ENCODE measurements around the gene TEX38. TPM values are rescaled to one million over a fixed set of nuclear protein-coding genes. Genes with fewer than 3 reads are reported as not detected.
"Not testable (repeated sequence)": the region's sequence is repeated elsewhere in the genome, so short reads cannot be mapped to it uniquely, and the experiment has no call there.

The TEX38 gene
- polyA plus RNA-seq, 1 experiment, result 0.07 TPM

- TF ChIP-seq CTCF (IDR thresholded peaks at IDR 0.05; ENCODE audit: insufficient read depth, low read depth, low read length), result peak; percentile 28; the same call in 1 of the 2 replicates
- Histone ChIP-seq H3K27me3 (ENCODE audit: control insufficient read depth, insufficient read depth, low read length) (no peaks in the 10 kb centered on the region), H3K36me3 (ENCODE audit: control insufficient read depth, insufficient read depth, low read length) (peaks cover 16% of the 10 kb centered on the region), H3K4me3 (ENCODE audit: low read depth, low read length) (no peak overlapping the region)
- no peak for DNase-seq (ENCODE audit: low read depth)
- CTCF ChIA-PET, result interaction anchor here (0.6 kb wide), 1 partner anchor 725 kb away, joined by 3 read pairs; no protein-coding TSS in a partner anchor
- POLR2A ChIA-PET, result no interaction called here
These were observed 20.5 kb downstream of the TEX38 start for GRCh38 chr1:46691997-46692790.

DNA sequence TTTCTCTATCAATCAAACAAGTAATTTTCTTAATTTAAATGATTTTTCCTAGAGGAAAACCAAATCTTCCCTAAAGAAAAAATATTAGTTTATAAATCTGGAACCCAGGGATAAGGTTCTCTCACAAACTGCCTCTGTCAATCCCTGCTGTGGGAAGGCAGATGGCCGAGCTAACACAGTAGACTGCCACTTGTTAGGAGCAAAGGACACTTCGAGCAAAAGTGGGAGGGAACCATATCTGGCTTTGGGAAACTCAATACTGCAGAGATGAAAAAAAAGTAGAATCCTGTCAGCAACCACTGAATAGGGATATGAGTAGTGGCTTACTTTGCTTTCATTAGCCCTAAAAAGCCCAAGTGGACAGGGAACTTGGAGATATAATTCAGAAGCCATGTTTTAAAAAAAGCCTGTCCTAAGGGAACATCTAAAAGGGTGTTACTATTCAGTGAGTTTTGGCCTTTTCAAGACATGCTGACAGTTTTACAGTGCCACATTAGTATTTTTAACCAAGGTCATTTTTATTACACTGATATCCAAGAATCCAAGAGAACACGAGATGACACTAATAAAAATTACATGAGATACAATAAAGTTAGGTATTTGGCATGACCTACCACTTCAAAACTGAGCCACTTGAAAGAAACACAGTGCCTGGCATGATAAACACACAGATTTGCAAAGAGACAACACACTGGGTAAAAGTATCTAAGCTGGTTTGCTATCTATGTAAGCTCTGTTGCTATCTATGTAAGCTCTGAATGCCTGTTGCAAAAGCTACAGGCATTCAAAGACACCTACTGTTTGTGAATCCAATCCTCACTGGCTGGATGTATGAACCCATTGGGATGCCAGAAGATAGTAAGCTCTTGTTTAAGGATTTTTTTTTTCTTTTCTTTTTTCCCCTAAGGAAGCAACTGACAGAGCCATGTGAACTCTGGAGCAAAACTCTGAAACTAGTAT lies 21.4 kb downstream of the TEX38 start:
- H3K4me3 ChIP-seq (ENCODE audit: low read depth, low read length), result no peak overlapping the region
- POLR2A ChIA-PET, result no interaction called here
- H3K36me3 ChIP-seq (ENCODE audit: control insufficient read depth, insufficient read depth, low read length), result peaks cover 16% of the 10 kb centered on the region
- TF ChIP-seq CTCF (IDR thresholded peaks at IDR 0.05; ENCODE audit: insufficient read depth, low read depth, low read length), result no peak
- H3K27me3 ChIP-seq (ENCODE audit: control insufficient read depth, insufficient read depth, low read length), result no peaks in the 10 kb centered on the region
- DNase-seq (ENCODE audit: low read depth), result no peak
- CTCF ChIA-PET, result interaction anchor here (0.6 to 1.0 kb wide), 2 partner anchors 21 to 725 kb away, joined by 3 read pairs; no protein-coding TSS in a partner anchor

GRCh38 chr1:46694676-46695075 lies 23.0 kb downstream of the TEX38 start:
- CTCF ChIA-PET; H3K27me3 ChIP-seq (ENCODE audit: control insufficient read depth, insufficient read depth, low read length); H3K4me3 ChIP-seq (ENCODE audit: low read depth, low read length); DNase-seq (ENCODE audit: low read depth); POLR2A ChIA-PET: not testable (repeated sequence)
- peaks cover 11% of the 10 kb centered on the region; the same call in 1 of the 2 replicates for H3K36me3 ChIP-seq (ENCODE audit: control insufficient read depth, insufficient read depth, low read length)

GRCh38 chr1:46697053-46697452 lies 25.4 kb downstream of the TEX38 start:
- peaks cover 7% of the 10 kb centered on the region; the same call in 1 of the 2 replicates for H3K36me3 ChIP-seq (ENCODE audit: control insufficient read depth, insufficient read depth, low read length)
- DNase-seq (ENCODE audit: low read depth), result no peak
- H3K27me3 ChIP-seq (ENCODE audit: control insufficient read depth, insufficient read depth, low read length), result no peaks in the 10 kb centered on the region
- CTCF ChIA-PET, result interaction anchor here (0.6 to 0.9 kb wide), 2 partner anchors 13 to 379 kb away, joined by 3 read pairs; no protein-coding TSS in a partner anchor
- H3K4me3 ChIP-seq (ENCODE audit: low read depth, low read length), result no peak overlapping the region
- POLR2A ChIA-PET, result no interaction called here
- TF ChIP-seq CTCF (IDR thresholded peaks at IDR 0.05; ENCODE audit: insufficient read depth, low read depth, low read length), result no peak

DNA sequence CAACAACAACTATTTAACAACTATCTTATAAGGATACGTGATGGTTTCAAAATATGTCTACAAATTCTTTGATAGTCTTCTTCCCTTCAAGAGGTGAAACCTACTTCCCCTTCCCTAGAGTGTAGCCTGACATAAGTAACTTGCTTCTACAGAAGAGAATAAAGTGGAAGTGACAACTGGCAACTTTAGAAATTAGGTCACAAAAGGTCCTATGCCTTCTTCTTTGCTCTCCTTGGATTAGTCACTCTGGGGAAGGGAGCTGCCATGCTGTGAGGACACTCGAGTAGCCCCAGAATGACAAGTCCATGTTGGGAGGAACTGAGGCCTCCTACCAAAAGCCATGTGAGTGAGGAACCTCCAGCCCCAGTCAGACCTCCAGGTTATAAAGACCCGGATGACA lies 28.0 kb downstream of the TEX38 start:
- DNase-seq (ENCODE audit: low read depth), result no peak
- ChIA-PET POLR2A (no interaction called here), CTCF (interaction anchor here (0.9 kb wide), 1 partner anchor 19 kb away, joined by 3 read pairs; the partner anchor contains the start of gene EFCAB14)
- H3K36me3 ChIP-seq (ENCODE audit: control insufficient read depth, insufficient read depth, low read length), result peaks cover 5% of the 10 kb centered on the region
- TF ChIP-seq CTCF (IDR thresholded peaks at IDR 0.05; ENCODE audit: insufficient read depth, low read depth, low read length), result no peak
- H3K4me3 ChIP-seq (ENCODE audit: low read depth, low read length), result no peak overlapping the region
- no peaks in the 10 kb centered on the region for H3K27me3 ChIP-seq (ENCODE audit: control insufficient read depth, insufficient read depth, low read length)
